Loucy (cell line): ENCODE measurements around the gene CYP2D6.

ENCODE experiments used
- EZH2phosphoT487 ChIP-seq: fragments of 200-600 bp; IDR thresholded peaks from 2 replicates; pipeline ENCODE4 v1.6.1; 2018; ENCODE audit warnings: antibody characterized with exemption, mild to moderate bottlenecking, moderate library complexity, borderline replicate concordance
- TF ChIP-seq, protein P1 (sequence below): fragments of 200-600 bp; sonication (generic); conservative IDR thresholded peaks from 2 replicates; pipeline ENCODE4 v1.5.1; 2014; ENCODE audit warnings: mild to moderate bottlenecking, antibody characterized with exemption, low read length

GRCh38 chr22:42150727-42151590 lies 20.3 kb upstream of the CYP2D6 start:
- TF ChIP-seq, protein P1, sequence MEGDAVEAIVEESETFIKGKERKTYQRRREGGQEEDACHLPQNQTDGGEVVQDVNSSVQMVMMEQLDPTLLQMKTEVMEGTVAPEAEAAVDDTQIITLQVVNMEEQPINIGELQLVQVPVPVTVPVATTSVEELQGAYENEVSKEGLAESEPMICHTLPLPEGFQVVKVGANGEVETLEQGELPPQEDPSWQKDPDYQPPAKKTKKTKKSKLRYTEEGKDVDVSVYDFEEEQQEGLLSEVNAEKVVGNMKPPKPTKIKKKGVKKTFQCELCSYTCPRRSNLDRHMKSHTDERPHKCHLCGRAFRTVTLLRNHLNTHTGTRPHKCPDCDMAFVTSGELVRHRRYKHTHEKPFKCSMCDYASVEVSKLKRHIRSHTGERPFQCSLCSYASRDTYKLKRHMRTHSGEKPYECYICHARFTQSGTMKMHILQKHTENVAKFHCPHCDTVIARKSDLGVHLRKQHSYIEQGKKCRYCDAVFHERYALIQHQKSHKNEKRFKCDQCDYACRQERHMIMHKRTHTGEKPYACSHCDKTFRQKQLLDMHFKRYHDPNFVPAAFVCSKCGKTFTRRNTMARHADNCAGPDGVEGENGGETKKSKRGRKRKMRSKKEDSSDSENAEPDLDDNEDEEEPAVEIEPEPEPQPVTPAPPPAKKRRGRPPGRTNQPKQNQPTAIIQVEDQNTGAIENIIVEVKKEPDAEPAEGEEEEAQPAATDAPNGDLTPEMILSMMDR = no peak
- TF ChIP-seq EZH2phosphoT487 = no peak
